BLaER1 (cell line): ENCODE data around the gene ACKR2.

Experiments used
- H3K27ac ChIP-seq: shearing (Covaris generic); formaldehyde crosslinking; 2 replicates; pipeline ENCODE4 v1.8.1; 2022
- H3K27me3 ChIP-seq: shearing (Covaris generic); formaldehyde crosslinking; 2 replicates; pipeline ENCODE4 v1.8.1; 2022
- H3K36me3 ChIP-seq: shearing (Covaris generic); formaldehyde crosslinking; 2 replicates; pipeline ENCODE4 v1.8.1; 2022
- H3K4me1 ChIP-seq: shearing (Covaris generic); formaldehyde crosslinking; 2 replicates; pipeline ENCODE4 v1.8.1; 2022
- H3K4me2 ChIP-seq: shearing (Covaris generic); formaldehyde crosslinking; 2 replicates; pipeline ENCODE4 v1.8.1; 2022
- H3K4me3 ChIP-seq: shearing (Covaris generic); formaldehyde crosslinking; 2 replicates; pipeline ENCODE4 v1.8.1; 2022
- H3K9ac ChIP-seq: shearing (Covaris generic); formaldehyde crosslinking; 2 replicates; pipeline ENCODE4 v1.8.1; 2022
- H3K9me3 ChIP-seq: shearing (Covaris generic); formaldehyde crosslinking; 2 replicates; pipeline ENCODE4 v1.8.1; 2022
- H4K20me1 ChIP-seq: shearing (Covaris generic); formaldehyde crosslinking; 2 replicates; pipeline ENCODE4 v1.8.1; 2022
- Cebpa-rat ChIP-seq: shearing (Covaris generic); IDR thresholded peaks from 2 replicates; pipeline ENCODE4 v1.8.1; 2022

ACKR2 gene

GRCh38 chr3:42778644-42779043 lies 30.6 kb upstream of the ACKR2 start:
- H3K4me2 ChIP-seq = no peak overlapping the region
- no peak for TF ChIP-seq Cebpa-rat
- H3K9me3 ChIP-seq = no peaks in the 10 kb centered on the region

GRCh38 chr3:42780398-42780797 lies 28.8 kb upstream of the ACKR2 start:
- H3K27ac ChIP-seq = no peak overlapping the region
- no peaks in the 10 kb centered on the region for H3K9me3 ChIP-seq
- no peak for TF ChIP-seq Cebpa-rat
- no peaks in the 10 kb centered on the region for H4K20me1 ChIP-seq
- no peak overlapping the region for H3K4me3 ChIP-seq
- H3K4me2 ChIP-seq = no peak overlapping the region
- H3K4me1 ChIP-seq = peaks cover 5% of the 10 kb centered on the region; the same call in 1 of the 2 replicates
- H3K27me3 ChIP-seq = no peaks in the 10 kb centered on the region
- H3K36me3 ChIP-seq = peaks cover 18% of the 10 kb centered on the region
- H3K9ac ChIP-seq = no peak overlapping the region

More at GRCh38 chr3:42778644-42779043, 30.6 kb upstream of the ACKR2 start:
- no peak overlapping the region for H3K27ac ChIP-seq
- peaks cover 9% of the 10 kb centered on the region for H3K4me1 ChIP-seq
- H4K20me1 ChIP-seq = no peaks in the 10 kb centered on the region
- H3K4me3 ChIP-seq = no peak overlapping the region
- no peak overlapping the region for H3K9ac ChIP-seq
- H3K36me3 ChIP-seq = peaks cover 7% of the 10 kb centered on the region
- H3K27me3 ChIP-seq = no peaks in the 10 kb centered on the region

GRCh38 chr3:42780892-42781700 lies 28.1 kb upstream of the ACKR2 start:
- H3K27me3 ChIP-seq = no peaks in the 10 kb centered on the region
- no peak for TF ChIP-seq Cebpa-rat
- H3K9me3 ChIP-seq = no peaks in the 10 kb centered on the region
- H3K4me3 ChIP-seq = no peak overlapping the region
- peaks cover 24% of the 10 kb centered on the region for H3K36me3 ChIP-seq
- no peak overlapping the region for H3K4me2 ChIP-seq
- peaks cover 5% of the 10 kb centered on the region; the same call in 1 of the 2 replicates for H3K4me1 ChIP-seq
- H3K9ac ChIP-seq = no peak overlapping the region
- H3K27ac ChIP-seq = no peak overlapping the region
- no peaks in the 10 kb centered on the region for H4K20me1 ChIP-seq

GRCh38 chr3:42786212-42786611 lies 23.0 kb upstream of the ACKR2 start:
- H3K36me3 ChIP-seq = peaks cover 45% of the 10 kb centered on the region
- no peak for TF ChIP-seq Cebpa-rat
- H3K4me3 ChIP-seq = no peak overlapping the region
- no peaks in the 10 kb centered on the region for H3K4me1 ChIP-seq
- no peak overlapping the region for H3K9ac ChIP-seq
- no peak overlapping the region for H3K4me2 ChIP-seq
- H3K27me3 ChIP-seq = no peaks in the 10 kb centered on the region
- no peaks in the 10 kb centered on the region for H3K9me3 ChIP-seq
- H3K27ac ChIP-seq = no peak overlapping the region
- H4K20me1 ChIP-seq = peaks cover 16% of the 10 kb centered on the region; the same call in 1 of the 2 replicates

GRCh38 chr3:42786631-42787030 lies 22.6 kb upstream of the ACKR2 start:
- Histone ChIP-seq H3K27me3 (no peaks in the 10 kb centered on the region), H3K4me1 (no peaks in the 10 kb centered on the region), H3K9ac (no peak overlapping the region), H4K20me1 (peaks cover 20% of the 10 kb centered on the region; the same call in 1 of the 2 replicates), H3K9me3 (no peaks in the 10 kb centered on the region), H3K27ac (no peak overlapping the region), H3K4me2 (no peak overlapping the region), H3K36me3 (peaks cover 45% of the 10 kb centered on the region), H3K4me3 (no peak overlapping the region)
- TF ChIP-seq Cebpa-rat = no peak

- Histone ChIP-seq H3K9ac (no peak overlapping the region), H3K4me2 (no peak overlapping the region), H3K36me3 (peaks cover 42% of the 10 kb centered on the region), H3K9me3 (no peaks in the 10 kb centered on the region), H3K27me3 (no peaks in the 10 kb centered on the region), H3K27ac (no peak overlapping the region), H3K4me1 (no peaks in the 10 kb centered on the region), H3K4me3 (no peak overlapping the region), H4K20me1 (peaks cover 32% of the 10 kb centered on the region; the same call in 1 of the 2 replicates)
- no peak for TF ChIP-seq Cebpa-rat
Observed at GRCh38 chr3:42790714-42791229, 18.5 kb upstream of the ACKR2 start.

- Histone ChIP-seq H3K4me3 (no peak overlapping the region), H3K36me3 (peaks cover 18% of the 10 kb centered on the region), H3K9me3 (no peaks in the 10 kb centered on the region), H3K4me2 (no peak overlapping the region), H3K27ac (no peak overlapping the region), H3K27me3 (no peaks in the 10 kb centered on the region), H4K20me1 (peaks cover 38% of the 10 kb centered on the region), H3K4me1 (peaks cover 15% of the 10 kb centered on the region), H3K9ac (no peak overlapping the region)
- TF ChIP-seq Cebpa-rat = no peak
Observed at GRCh38 chr3:42795621-42796181, 13.5 kb upstream of the ACKR2 start.

- H3K4me2 ChIP-seq = no peak overlapping the region
- H3K4me1 ChIP-seq = peaks cover 22% of the 10 kb centered on the region
- no peak overlapping the region for H3K9ac ChIP-seq
- H3K27me3 ChIP-seq = no peaks in the 10 kb centered on the region
- H3K36me3 ChIP-seq = peaks cover 18% of the 10 kb centered on the region
- H4K20me1 ChIP-seq = peaks cover 38% of the 10 kb centered on the region
- no peak overlapping the region for H3K4me3 ChIP-seq
- no peaks in the 10 kb centered on the region for H3K9me3 ChIP-seq
- H3K27ac ChIP-seq = no peak overlapping the region
- no peak for TF ChIP-seq Cebpa-rat
Observed at GRCh38 chr3:42796332-42796885, 12.8 kb upstream of the ACKR2 start.

GRCh38 chr3:42799376-42799775 lies 9.9 kb upstream of the ACKR2 start:
- H3K27me3 ChIP-seq = no peaks in the 10 kb centered on the region
- H3K36me3 ChIP-seq = no peaks in the 10 kb centered on the region
- no peak for TF ChIP-seq Cebpa-rat
- H3K4me2 ChIP-seq = no peak overlapping the region
- no peak overlapping the region for H3K4me3 ChIP-seq
- H4K20me1 ChIP-seq = peaks cover 59% of the 10 kb centered on the region
- peaks cover 43% of the 10 kb centered on the region for H3K4me1 ChIP-seq
- no peak overlapping the region for H3K9ac ChIP-seq
- H3K27ac ChIP-seq = no peak overlapping the region
- H3K9me3 ChIP-seq = no peaks in the 10 kb centered on the region

GRCh38 chr3:42800251-42800650 lies 9.0 kb upstream of the ACKR2 start:
- no peaks in the 10 kb centered on the region for H3K36me3 ChIP-seq

More at GRCh38 chr3:42800251-42800650, 9.0 kb upstream of the ACKR2 start:
- Histone ChIP-seq H3K4me2 (peak overlapping the region; percentile 34), H3K9me3 (no peaks in the 10 kb centered on the region), H4K20me1 (peaks cover 54% of the 10 kb centered on the region), H3K27ac (no peak overlapping the region), H3K4me3 (no peak overlapping the region), H3K27me3 (no peaks in the 10 kb centered on the region), H3K4me1 (peaks cover 48% of the 10 kb centered on the region), H3K9ac (no peak overlapping the region)
- no peak for TF ChIP-seq Cebpa-rat
